Kidney capillary endothelial cell (primary cell): ENCODE results near the gene ASMTL.

Source experiments
- DNase-seq: peaks from one replicate; pipeline ENCODE4 v3.0.0-alpha.2; 2018; ENCODE audit warnings: low spot score

ASMTL gene

DNA sequence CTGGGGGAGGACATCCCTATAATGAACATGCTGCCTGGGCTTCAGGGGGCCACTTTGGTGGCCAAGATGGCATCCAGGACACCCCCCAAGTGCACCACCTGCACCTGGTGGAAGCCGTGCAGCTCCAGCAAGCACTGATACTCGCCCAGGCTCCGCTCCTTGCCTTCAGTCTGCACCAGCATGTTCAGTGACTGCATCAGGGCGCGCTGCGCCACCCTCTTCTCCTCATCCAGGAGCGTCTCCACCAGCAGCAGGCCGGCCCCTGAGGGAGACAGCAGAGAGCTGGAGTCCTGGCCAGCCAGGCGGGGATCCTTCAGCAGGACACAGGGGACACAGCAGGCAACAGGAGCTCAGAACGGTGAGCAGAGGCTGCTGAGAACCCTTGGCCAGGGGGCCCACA is 49.5 kb downstream of the ASMTL start:
- no peak for DNase-seq

DNA sequence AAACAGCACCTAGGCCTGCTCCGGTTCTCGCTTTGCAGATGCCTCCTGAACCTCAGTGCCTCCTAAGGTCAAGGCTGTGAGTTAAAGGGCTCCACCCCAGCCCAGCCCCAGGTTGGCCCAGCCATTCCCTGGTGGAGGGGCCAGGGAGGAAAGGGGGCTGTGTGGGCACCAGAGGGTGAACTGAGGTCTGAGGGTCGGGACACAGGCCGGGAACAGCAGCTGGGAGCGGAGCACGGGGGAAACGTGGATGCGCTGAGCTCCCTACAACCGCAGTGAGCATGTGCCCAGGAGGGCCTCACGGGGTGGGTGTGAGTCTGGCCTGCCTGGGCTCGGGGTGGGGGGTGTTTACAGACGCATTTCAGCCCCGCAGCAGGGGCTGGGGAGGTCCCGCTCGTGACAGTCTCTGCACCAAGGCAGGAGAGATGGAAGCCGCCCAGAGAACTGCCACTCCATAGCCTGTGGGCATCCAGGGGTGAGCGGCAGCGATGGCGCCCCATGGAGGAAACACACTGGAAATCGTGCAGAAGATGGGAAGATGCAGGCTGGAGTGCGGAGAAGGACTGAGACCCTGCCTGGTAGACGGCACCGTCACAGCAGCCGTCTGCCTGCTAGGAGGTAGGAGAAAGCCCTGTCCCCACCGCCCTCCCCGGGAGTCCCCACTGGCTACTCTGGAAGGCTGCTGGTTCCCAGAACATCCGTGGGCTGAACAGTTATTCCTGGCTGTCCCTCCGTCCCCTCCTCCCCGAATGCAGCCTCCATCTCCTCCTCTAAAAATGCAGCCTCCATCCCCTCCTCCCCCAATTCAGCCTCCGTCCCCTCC is 50.9 kb downstream of the ASMTL start:
- no peak for DNase-seq

DNA sequence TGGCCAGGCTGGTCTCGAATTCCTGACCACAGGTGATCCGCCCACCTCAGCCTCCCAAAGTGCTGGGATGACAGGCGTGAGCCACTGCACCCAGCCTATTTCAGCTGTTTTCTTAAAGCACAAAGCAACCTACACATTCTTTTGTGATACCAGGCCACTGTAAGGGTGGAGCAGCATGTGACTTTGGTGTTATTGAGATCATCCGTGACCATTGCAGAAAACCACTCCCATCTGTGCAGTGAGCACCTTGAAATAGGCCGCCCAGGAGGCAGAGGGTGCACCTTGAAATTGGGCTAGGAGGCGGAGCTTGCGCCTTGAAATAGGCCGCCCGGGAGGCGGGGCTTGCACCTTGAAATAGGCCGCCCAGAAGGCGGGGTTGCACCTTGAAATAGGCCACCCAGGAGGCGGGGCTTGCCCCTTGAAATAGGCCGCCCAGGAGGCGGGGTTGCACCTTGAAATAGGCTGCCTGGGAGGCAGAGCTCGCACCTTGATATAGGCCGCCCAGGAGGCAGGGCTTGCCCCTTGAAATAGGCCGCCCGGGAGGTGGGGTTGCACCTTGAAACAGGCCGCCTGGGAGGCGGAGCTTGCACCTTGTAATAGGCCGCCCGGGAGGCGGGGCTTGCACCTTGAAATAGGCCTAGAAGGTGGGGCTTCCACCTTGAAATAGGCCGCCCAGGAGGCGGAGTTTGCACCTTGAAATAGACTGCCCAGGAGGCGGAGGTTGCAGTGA is 51.8 kb downstream of the ASMTL start:
- no peak for DNase-seq

- no peak for DNase-seq
These were observed 52.7 kb downstream of the ASMTL start for GRCh38 chrX:1400049-1400448.

- no peak for DNase-seq
These were observed 54.0 kb downstream of the ASMTL start for GRCh38 chrX:1398431-1399340.

- no peak for DNase-seq
These were observed 55.1 kb downstream of the ASMTL start for GRCh38 chrX:1397441-1398270.

- no peak for DNase-seq
These were observed 55.7 kb downstream of the ASMTL start for GRCh38 chrX:1397001-1397400.

DNA sequence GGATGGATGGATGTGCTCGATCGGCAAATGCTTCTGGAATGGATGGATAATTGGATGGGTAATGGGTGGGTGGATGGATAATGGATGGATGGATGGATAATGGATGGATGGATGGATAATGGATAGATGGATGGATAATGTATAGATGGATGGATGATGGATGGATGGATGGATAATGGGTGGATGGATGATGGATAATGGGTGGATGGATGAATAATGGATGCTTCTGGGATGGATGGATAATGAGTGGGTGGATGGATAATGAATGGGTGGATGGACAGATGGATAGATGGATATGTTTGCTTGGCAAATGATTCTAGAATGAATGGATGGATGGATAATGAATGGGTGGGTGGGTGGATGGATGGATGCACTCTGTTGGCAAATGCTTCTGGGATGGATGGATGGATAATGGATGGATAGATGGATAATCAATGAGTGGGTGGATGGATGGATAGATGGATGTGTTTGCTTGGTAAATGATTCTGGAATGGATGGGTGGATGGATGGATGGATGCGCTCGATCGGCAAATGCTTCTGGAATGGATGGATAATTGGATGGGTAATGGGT is 57.0 kb downstream of the ASMTL start:
- no peak for DNase-seq

DNA sequence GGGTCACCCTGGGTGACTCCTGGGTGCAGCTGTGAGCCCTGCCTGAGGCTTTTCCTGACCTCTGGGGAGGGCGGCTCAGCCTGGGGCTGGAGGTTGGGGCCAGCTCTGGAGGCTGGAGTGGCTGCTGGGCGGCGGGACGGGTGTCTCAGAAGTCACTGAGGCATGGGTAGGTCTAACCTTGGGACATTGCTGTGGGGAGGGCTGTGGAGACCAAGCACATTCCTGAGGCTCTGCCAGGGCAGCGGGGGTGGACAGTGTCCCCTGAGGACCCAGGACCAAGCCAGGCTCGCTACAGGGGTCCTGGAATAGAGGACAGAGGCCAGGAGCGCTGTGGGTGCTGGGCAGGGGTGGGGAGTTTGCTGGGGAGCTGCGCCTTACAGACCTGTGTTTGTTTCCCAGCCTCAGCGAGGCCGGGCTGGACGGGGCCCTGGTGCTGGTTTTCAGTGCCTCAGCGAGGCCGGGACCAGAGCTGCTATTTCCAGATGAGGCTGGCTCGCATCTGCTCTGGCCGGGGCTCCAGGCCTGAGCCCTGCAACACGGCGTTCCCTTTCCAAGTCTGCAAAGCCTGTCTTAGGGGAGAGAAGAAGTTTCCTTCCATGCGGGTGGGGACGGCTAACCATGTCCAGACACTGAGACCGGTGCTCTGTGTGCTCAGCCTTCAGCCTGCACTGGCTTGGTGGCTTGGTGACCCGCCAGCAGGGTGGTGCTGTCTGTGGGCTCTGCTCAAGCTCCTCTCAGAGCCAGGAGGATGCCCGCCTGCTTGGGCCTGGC is 57.8 kb downstream of the ASMTL start:
- no peak for DNase-seq

DNA sequence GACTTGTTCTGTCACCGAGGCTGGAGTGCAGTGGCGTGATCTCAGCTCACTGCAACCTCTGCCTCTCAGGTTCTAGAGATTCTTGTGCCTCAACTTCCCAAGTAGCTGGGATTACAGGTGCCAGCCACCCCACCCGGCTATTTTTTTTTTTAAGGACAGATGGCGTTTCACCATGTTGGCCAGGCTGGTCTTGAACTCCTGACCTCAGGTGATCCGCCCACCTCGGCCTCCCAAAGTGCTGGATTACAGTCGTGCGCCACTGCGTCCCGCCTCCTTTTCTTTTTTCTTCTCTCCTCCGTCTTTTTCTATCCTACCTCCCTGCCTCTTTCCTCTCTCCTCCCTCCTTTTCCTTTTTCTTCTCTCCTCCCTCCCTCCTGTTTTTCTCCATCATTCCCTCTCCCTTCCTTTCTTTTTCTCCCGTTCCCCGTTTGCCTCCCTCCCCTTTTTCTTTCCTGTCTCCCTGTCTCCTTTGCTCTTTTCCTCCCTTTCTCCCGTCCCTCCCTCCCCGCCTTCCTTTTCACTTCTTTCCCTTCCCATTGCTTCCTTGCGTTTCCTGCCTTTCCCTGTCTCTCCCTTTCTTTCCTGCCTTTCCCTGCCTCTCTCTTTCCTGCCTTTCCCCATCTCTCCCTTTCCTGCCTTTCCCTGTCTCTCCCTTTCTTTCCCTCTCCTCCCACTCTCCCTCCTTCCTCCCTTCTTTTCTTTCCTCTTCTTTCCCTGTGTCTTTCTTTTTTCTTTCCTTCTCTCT is 58.7 kb downstream of the ASMTL start:
- DNase-seq: no peak

GRCh38 chrX:1392376-1393068 is 60.2 kb downstream of the ASMTL start:
- no peak for DNase-seq

- peak; percentile 98 for DNase-seq
These were observed 60.9 kb downstream of the ASMTL start, which contains the start of gene SLC25A6 for GRCh38 chrX:1391707-1392375. TSS of gene SLC25A6 (minus strand) at chrX:1392113. CDS start at chrX:1392009, 104 bp downstream.

DNA sequence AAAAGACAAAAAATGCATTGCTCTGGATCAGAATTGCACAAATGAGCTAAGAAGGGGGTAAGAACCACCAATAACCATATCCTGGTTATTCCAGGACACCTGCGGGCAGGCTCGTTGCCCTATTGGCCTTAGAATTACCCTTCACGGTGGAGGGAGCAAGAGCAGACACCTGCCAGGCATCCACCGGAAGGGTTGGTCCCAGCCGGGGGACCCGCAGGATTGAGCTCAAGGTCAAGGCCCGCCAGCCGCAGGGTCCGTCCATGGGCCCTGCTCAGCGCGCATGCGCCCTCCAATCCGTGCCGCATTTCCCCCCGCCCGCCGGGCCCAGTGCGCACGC is 61.4 kb downstream of the ASMTL start:
- no peak for DNase-seq

GRCh38 chrX:1390621-1391369 is 61.9 kb downstream of the ASMTL start:
- DNase-seq: no peak

DNA sequence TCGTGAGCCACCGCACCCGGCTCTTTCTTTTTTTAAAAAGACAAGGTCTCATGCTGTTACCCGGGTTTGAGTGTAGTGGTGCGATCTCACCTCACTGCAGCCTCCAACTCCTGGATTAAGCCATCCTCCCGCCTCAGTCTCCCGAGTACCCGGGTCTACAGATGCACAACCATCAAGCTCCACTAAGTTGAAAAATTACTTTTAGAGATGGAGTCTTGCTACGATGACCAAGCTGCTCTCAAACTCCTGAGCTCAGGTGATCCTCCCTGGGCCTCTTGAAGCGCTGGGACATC is 62.8 kb downstream of the ASMTL start:
- DNase-seq: no peak

GRCh38 chrX:1389181-1389992 is 63.3 kb downstream of the ASMTL start:
- DNase-seq: no peak

DNA sequence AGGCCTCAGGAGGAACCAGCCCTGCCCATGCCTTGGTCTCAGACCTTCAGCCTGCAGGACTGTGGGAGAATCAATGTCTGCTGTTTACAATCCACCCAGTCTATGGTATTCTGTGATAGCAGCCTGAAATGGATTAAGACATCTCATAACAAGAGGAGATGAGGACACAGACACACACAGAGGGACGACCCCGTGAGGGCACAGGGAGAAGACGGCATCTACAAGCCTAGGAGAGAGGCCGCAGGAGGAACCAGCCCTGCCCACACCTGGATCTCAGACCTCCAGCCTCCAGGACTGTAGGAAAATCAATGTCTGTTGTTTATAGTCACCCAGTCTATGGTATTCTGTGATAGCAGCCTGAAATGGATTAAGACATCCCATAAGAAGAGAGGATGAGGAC is 64.1 kb downstream of the ASMTL start:
- DNase-seq: no peak
